Measurements from ENCODE around the gene MAML1. TPM values are rescaled to one million over a fixed set of nuclear protein-coding genes. Genes with fewer than 3 reads are reported as not detected.
"Not testable (repeated sequence)": the region's sequence is repeated elsewhere in the genome, so short reads cannot be mapped to it uniquely, and the experiment has no call there.

The MAML1 gene
- total RNA-seq (10 to 100 TPM; 28.4 to 33.2 TPM), total RNA-seq (54.6 to 65.4 reads per million in 2 donors)

- no peaks in the 10 kb centered on the region for H3K36me3 Mint-ChIP-seq (ENCODE audit: low read depth)
- H3K9me3 ChIP-seq (ENCODE audit: control insufficient read depth, low read length, poor library complexity, severe bottlenecking) = no peaks in the 10 kb centered on the region
- H3K27ac Mint-ChIP-seq = peak within 1 kb of the TSS; percentile 95
- peak within 1 kb of the TSS; percentile 93 for H3K4me3 Mint-ChIP-seq
- peaks cover 32% of the 10 kb centered on the region for H3K4me1 Mint-ChIP-seq
- no peaks in the 10 kb centered on the region for H3K27me3 Mint-ChIP-seq
- DNase-seq (peak; percentile 98 to 99 (median 99)), ATAC-seq (peak; percentile 95)
Observed at GRCh38 chr5:179732412-179732917, at the start of gene MAML1. Gene MAML1, plus strand, starts transcription at chr5:179732822. Its CDS starts 291 bp downstream, at chr5:179733113.

GRCh38 chr5:179689212-179689611 is 43.4 kb upstream of the MAML1 start:
- not testable (repeated sequence) for H3K4me3 Mint-ChIP-seq; H3K9me3 ChIP-seq (ENCODE audit: control insufficient read depth, low read length, poor library complexity, severe bottlenecking); DNase-seq; H3K27me3 Mint-ChIP-seq; ATAC-seq; H3K4me1 Mint-ChIP-seq; H3K27ac Mint-ChIP-seq; H3K36me3 Mint-ChIP-seq (ENCODE audit: low read depth)

GRCh38 chr5:179694561-179694960 is 38.1 kb upstream of the MAML1 start:
- ATAC-seq = no peak
- no peak for DNase-seq
- H3K9me3 ChIP-seq (ENCODE audit: control insufficient read depth, low read length, poor library complexity, severe bottlenecking) = no peaks in the 10 kb centered on the region
- Mint-ChIP-seq H3K27me3 (no peaks in the 10 kb centered on the region), H3K4me3 (no peak overlapping the region), H3K36me3 (ENCODE audit: low read depth) (no peaks in the 10 kb centered on the region), H3K4me1 (peaks cover 18% of the 10 kb centered on the region), H3K27ac (peak overlapping the region; percentile 8)

GRCh38 chr5:179696603-179697002 is 36.0 kb upstream of the MAML1 start:
- H3K9me3 ChIP-seq (ENCODE audit: control insufficient read depth, low read length, poor library complexity, severe bottlenecking) = no peaks in the 10 kb centered on the region
- Mint-ChIP-seq H3K27me3 (no peaks in the 10 kb centered on the region), H3K36me3 (ENCODE audit: low read depth) (no peaks in the 10 kb centered on the region), H3K27ac (peak overlapping the region; percentile 98), H3K4me3 (no peak overlapping the region), H3K4me1 (peaks cover 27% of the 10 kb centered on the region)
- DNase-seq = no peak
- ATAC-seq = no peak

- no peak overlapping the region for H3K4me3 Mint-ChIP-seq
- DNase-seq (no peak), ATAC-seq (no peak)
- H3K9me3 ChIP-seq (ENCODE audit: control insufficient read depth, low read length, poor library complexity, severe bottlenecking) = no peaks in the 10 kb centered on the region
- H3K4me1 Mint-ChIP-seq = peaks cover 29% of the 10 kb centered on the region
- H3K36me3 Mint-ChIP-seq (ENCODE audit: low read depth) = no peaks in the 10 kb centered on the region
- no peaks in the 10 kb centered on the region for H3K27me3 Mint-ChIP-seq
- peak overlapping the region; percentile 98 for H3K27ac Mint-ChIP-seq
Observed at GRCh38 chr5:179697108-179697507, 35.5 kb upstream of the MAML1 start.

- not testable (repeated sequence) for H3K27me3 Mint-ChIP-seq; H3K36me3 Mint-ChIP-seq (ENCODE audit: low read depth); DNase-seq; H3K9me3 ChIP-seq (ENCODE audit: control insufficient read depth, low read length, poor library complexity, severe bottlenecking); ATAC-seq
- Mint-ChIP-seq H3K27ac (peak overlapping the region; percentile 98), H3K4me3 (peak overlapping the region; percentile 95), H3K4me1 (peaks cover 34% of the 10 kb centered on the region)
Observed at GRCh38 chr5:179697543-179697942, 35.1 kb upstream of the MAML1 start.

GRCh38 chr5:179697993-179698934 is 34.4 kb upstream of the MAML1 start:
- Mint-ChIP-seq H3K4me3 (peak overlapping the region; percentile 95), H3K27ac (peak overlapping the region; percentile 98), H3K27me3 (no peaks in the 10 kb centered on the region), H3K4me1 (peaks cover 35% of the 10 kb centered on the region), H3K36me3 (ENCODE audit: low read depth) (no peaks in the 10 kb centered on the region)
- H3K9me3 ChIP-seq (ENCODE audit: control insufficient read depth, low read length, poor library complexity, severe bottlenecking) = no peaks in the 10 kb centered on the region
- ATAC-seq (peak; percentile 88), DNase-seq (peak; percentile 97 to 99 (median 97))

GRCh38 chr5:179698935-179699615 is 33.5 kb upstream of the MAML1 start, which contains the start of gene CANX:
Gene CANX, plus strand, starts transcription at chr5:179698967. Its CDS starts 6,715 bp downstream, at chr5:179705682.
- peak within 1 kb of the TSS; percentile 98 for H3K27ac Mint-ChIP-seq
- H3K27me3 Mint-ChIP-seq = no peaks in the 10 kb centered on the region
- H3K4me1 Mint-ChIP-seq = peaks cover 42% of the 10 kb centered on the region
- no peaks in the 10 kb centered on the region for H3K36me3 Mint-ChIP-seq (ENCODE audit: low read depth)
- peak within 1 kb of the TSS; percentile 95 for H3K4me3 Mint-ChIP-seq
- ATAC-seq (no peak), DNase-seq (no peak)
- H3K9me3 ChIP-seq (ENCODE audit: control insufficient read depth, low read length, poor library complexity, severe bottlenecking) = no peaks in the 10 kb centered on the region

- no peak for DNase-seq
- no peaks in the 10 kb centered on the region for H3K9me3 ChIP-seq (ENCODE audit: control insufficient read depth, low read length, poor library complexity, severe bottlenecking)
- Mint-ChIP-seq H3K27me3 (no peaks in the 10 kb centered on the region), H3K27ac (peak overlapping the region; percentile 98), H3K36me3 (ENCODE audit: low read depth) (no peaks in the 10 kb centered on the region), H3K4me1 (peaks cover 40% of the 10 kb centered on the region), H3K4me3 (peak overlapping the region; percentile 95)
- ATAC-seq = no peak
Observed at GRCh38 chr5:179699616-179700237, 32.9 kb upstream of the MAML1 start.

- H3K27ac Mint-ChIP-seq = peak overlapping the region; percentile 98
- ATAC-seq = no peak
- H3K4me1 Mint-ChIP-seq = peaks cover 47% of the 10 kb centered on the region
- no peaks in the 10 kb centered on the region for H3K9me3 ChIP-seq (ENCODE audit: control insufficient read depth, low read length, poor library complexity, severe bottlenecking)
- no peak for DNase-seq
- peak overlapping the region; percentile 95 for H3K4me3 Mint-ChIP-seq
- H3K27me3 Mint-ChIP-seq = no peaks in the 10 kb centered on the region
- H3K36me3 Mint-ChIP-seq (ENCODE audit: low read depth) = no peaks in the 10 kb centered on the region
Observed at GRCh38 chr5:179700401-179700918, 32.2 kb upstream of the MAML1 start.

GRCh38 chr5:179716286-179716685 is 16.3 kb upstream of the MAML1 start:
- H3K4me1 Mint-ChIP-seq = peaks cover 3% of the 10 kb centered on the region
- H3K27me3 Mint-ChIP-seq = no peaks in the 10 kb centered on the region
- H3K36me3 Mint-ChIP-seq (ENCODE audit: low read depth) = peaks cover 3% of the 10 kb centered on the region

GRCh38 chr5:179720222-179720621 is 12.4 kb upstream of the MAML1 start:
- ATAC-seq (no peak), DNase-seq (no peak)
- Mint-ChIP-seq H3K36me3 (ENCODE audit: low read depth) (peaks cover 7% of the 10 kb centered on the region), H3K4me1 (peaks cover 10% of the 10 kb centered on the region), H3K27me3 (no peaks in the 10 kb centered on the region), H3K4me3 (no peak overlapping the region), H3K27ac (no peak overlapping the region)
- H3K9me3 ChIP-seq (ENCODE audit: control insufficient read depth, low read length, poor library complexity, severe bottlenecking) = no peaks in the 10 kb centered on the region

More at GRCh38 chr5:179716286-179716685, 16.3 kb upstream of the MAML1 start:
- no peak overlapping the region for H3K27ac Mint-ChIP-seq
- no peaks in the 10 kb centered on the region for H3K9me3 ChIP-seq (ENCODE audit: control insufficient read depth, low read length, poor library complexity, severe bottlenecking)
- DNase-seq (no peak), ATAC-seq (no peak)
- H3K4me3 Mint-ChIP-seq = no peak overlapping the region
